Fibroblast of the aortic adventitia (primary cell): ENCODE measurements around the gene KISS1. TPM values are rescaled to one million over a fixed set of nuclear protein-coding genes. Genes with fewer than 3 reads are reported as not detected.
A peak's percentile ranks its signal among the peaks of the same experiment; 100 is the strongest.

ENCODE experiments used
- DNase-seq: peaks from one replicate; pipeline ENCODE4 v3.0.0-alpha.2; 2010; ENCODE audit warnings: low read depth
- H3K4me3 ChIP-seq: 2 replicates; pipeline ENCODE4 v1.5.1; 2011; ENCODE audit warnings: low read depth, mild to moderate bottlenecking, control low read depth, low read length, moderate library complexity
- CTCF ChIP-seq: IDR thresholded peaks from 2 replicates; pipeline ENCODE4 v1.5.1; 2011; ENCODE audit warnings: mild to moderate bottlenecking, low read length, control low read depth, inconsistent platforms; ENCODE audit not compliant: insufficient read depth
- total RNA-seq: library from RNA; depleted of rRNA; stranded (reverse); fragments of >200 nt; gene quantifications from 2 replicates; pipeline ENCODE4 v1.2.3, GENCODE V29; 2012; ENCODE audit warnings: low replicate concordance

Gene KISS1
- total RNA-seq, 1 donor = not detected

DNA sequence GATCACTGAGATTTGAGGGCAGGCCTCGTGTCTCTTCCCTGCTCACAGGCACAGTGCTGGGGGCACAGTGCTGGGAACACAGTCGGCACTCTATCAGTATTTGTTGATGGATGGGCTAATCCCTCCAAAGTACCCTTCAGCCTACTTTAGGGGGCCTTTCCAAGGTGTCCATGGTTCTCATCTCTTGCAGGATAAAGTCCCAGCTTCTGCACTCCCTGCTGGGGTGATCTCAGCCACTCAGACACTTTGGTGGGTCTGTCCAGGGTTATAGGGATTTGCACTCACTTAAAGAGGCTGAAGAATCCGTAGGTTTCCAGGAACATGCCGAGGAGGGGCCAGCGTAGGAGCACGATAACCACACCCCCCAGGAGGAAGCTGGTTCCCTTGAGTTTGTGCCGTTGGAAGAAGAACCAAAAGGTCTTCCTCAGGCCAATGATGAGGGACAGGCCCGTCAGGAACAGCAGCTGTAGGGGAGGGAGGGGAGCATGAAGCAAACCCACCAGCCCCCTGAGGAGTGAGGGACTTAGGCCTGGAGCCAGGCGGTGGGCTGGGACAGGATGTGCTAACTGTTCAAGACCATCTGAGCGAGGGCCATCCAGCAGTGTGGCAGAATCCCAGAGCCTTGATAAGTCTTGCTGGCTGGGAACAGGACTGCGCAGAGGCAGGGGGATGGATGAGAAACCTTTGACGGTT is 5.2 kb upstream of the KISS1 start:
- no peak for DNase-seq
- no peak for TF ChIP-seq CTCF
- H3K4me3 ChIP-seq = no peak overlapping the region

GRCh38 chr1:204199579-204199978 is 3.3 kb upstream of the KISS1 start:
- DNase-seq = no peak
- H3K4me3 ChIP-seq = no peak overlapping the region
- no peak for TF ChIP-seq CTCF

DNA sequence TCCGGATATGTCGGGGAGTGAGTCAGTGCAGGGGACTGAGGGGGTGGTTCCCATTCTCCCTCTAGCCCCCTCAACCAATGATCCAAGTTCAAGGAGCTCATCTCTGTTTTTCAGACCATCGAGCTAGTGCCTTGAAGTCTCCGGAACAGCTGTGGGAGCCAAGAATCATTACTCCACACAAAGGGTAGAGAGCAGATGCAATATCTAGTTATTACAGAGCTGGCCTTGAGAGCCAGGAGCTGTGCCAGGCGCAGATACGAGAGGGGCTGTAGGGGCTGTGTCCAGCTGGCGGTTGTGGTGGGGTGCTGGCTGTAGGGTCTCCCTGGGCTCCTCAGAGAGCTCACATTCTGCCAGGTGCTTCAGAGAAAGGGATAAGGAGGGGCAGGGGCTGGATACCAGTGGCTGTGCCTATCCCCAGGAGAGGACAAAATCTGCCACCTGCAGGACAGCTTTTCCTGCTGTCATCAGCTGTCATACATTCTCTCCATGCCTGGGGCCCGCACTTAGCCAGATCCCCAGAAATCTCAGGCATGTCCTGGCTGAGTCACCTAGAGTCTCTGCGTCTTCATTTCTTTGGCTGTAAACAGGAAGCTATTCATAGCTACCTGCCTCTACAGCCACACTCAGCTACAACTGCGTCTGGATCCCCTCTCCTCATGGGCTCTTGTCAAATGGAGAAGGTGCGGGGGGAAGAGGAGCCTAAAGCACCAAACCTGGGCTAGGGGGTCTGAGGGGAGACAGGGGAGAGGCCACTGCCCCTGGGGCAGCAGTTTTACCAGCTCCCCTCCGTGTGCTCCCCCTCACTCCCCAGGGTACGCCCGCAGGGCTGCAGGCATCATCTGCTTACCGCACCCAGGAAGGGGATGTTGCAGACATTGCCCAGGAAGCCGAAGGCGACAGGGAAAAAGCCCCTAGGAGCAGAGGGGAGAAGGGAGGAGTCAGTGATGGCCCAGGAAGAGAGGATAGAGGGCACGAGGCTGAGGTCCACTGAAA is 2.4 kb upstream of the KISS1 start:
- TF ChIP-seq CTCF = no peak
- DNase-seq = peak; percentile 45
- H3K4me3 ChIP-seq = no peak overlapping the region

DNA sequence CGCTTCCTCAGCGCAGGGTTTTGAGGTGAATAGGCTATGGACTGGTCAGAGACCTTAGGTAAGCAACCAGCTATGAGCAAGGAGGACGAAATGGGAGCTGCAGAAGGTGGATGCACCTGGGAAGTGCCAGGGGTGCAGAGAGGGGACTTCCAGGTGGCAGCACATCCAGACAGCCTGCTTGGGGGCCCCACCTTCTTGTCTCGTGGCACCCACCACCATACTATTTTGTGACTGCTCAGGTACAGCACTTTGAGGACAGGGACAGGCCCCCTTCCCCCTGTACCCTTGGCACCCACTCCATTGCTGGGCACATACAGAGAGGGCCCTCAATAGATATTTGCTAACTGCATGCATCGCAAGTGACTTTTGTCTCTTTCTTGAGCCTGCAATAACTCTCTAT is 777 bp upstream of the KISS1 start:
- DNase-seq = no peak
- no peak for TF ChIP-seq CTCF
- no peak overlapping the region for H3K4me3 ChIP-seq

DNA sequence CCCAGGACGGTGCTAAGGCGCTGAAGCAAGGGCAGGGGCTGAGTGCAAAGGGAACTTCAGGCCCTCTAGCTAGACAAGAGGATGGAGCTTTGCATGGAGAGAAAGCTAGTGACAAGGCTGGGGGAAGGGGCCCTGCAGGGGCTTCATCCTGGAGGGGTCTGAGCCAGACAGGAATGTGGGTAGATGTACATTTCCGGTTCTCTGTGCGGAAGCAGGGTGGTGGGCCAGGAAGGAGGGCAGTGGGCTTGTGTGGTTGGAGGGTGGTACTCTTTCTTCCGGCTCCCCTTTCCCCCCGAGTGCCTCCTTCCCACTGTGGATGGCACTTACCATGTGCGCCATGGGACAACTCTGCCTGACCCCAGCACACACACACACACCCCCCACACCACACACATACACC is 1.5 kb downstream of the KISS1 start:
- DNase-seq = no peak
- TF ChIP-seq CTCF = no peak
- no peak overlapping the region for H3K4me3 ChIP-seq

- TF ChIP-seq CTCF = no peak
- no peak overlapping the region for H3K4me3 ChIP-seq
- DNase-seq = no peak
These were observed 2.2 kb downstream of the KISS1 start for GRCh38 chr1:204194080-204194479.
